Testis (tissue), 2 donors: ENCODE results near the gene ZNF800.
"Not testable (repeated sequence)": the region's sequence is repeated elsewhere in the genome, so short reads cannot be mapped to it uniquely, and the experiment has no call there.

ENCODE experiments used
- POLR2A ChIP-seq: fragments of 450-650 bp; IDR thresholded peaks from one replicate; pipeline ENCODE4 v1.6.1; 2017; ENCODE audit warnings: antibody characterized with exemption, mild to moderate bottlenecking, moderate library complexity
- TF ChIP-seq, protein P1 (sequence below), 3 experiments: fragments of 450-650 bp in 2 of 3; fragments of 200-600 bp in 1 of 3; sonication (generic) in 1 of 3; IDR thresholded peaks; one replicate each; pipeline ENCODE4 v1.5.1; 2016 to 2019; ENCODE audit warnings: antibody characterized with exemption in 3 of 3, mild to moderate bottlenecking in 2 of 3, moderate library complexity in 1 of 3

GRCh38 chr7:127429281-127429680, 36.8 kb upstream of the ZNF800 start:
- TF ChIP-seq, protein P1, sequence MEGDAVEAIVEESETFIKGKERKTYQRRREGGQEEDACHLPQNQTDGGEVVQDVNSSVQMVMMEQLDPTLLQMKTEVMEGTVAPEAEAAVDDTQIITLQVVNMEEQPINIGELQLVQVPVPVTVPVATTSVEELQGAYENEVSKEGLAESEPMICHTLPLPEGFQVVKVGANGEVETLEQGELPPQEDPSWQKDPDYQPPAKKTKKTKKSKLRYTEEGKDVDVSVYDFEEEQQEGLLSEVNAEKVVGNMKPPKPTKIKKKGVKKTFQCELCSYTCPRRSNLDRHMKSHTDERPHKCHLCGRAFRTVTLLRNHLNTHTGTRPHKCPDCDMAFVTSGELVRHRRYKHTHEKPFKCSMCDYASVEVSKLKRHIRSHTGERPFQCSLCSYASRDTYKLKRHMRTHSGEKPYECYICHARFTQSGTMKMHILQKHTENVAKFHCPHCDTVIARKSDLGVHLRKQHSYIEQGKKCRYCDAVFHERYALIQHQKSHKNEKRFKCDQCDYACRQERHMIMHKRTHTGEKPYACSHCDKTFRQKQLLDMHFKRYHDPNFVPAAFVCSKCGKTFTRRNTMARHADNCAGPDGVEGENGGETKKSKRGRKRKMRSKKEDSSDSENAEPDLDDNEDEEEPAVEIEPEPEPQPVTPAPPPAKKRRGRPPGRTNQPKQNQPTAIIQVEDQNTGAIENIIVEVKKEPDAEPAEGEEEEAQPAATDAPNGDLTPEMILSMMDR (IDR thresholded peaks at IDR 0.05) = not testable (repeated sequence)
- not testable (repeated sequence) for TF ChIP-seq POLR2A
